Thoracic aorta (tissue), 2 donors: ENCODE measurements around the gene ERBB4. TPM values are rescaled to one million over a fixed set of nuclear protein-coding genes. Genes with fewer than 3 reads are reported as not detected.

Source experiments
- ATAC-seq: fragments of 150-250 bp; one replicate; pipeline ENCODE4 v1.8.0; 2017; ENCODE audit warnings: low read depth; ENCODE audit not compliant: insufficient number of reproducible peaks, low FRiP score
- DNase-seq: peaks from one replicate; pipeline ENCODE4 v3.0.0-alpha.2; 2020; ENCODE audit warnings: low spot score
- H3K27ac ChIP-seq, 2 donors: fragments of 200-600 bp; sonication (generic); 1 replicate in 1 of 2; 2 replicates in 1 of 2; pipeline ENCODE4 v1.5.1; 2016; ENCODE audit warnings: mild to moderate bottlenecking in 2 of 2, moderate library complexity in 2 of 2
- H3K27me3 ChIP-seq: fragments of 200-600 bp; sonication (generic); replicated peaks from 2 replicates; pipeline ENCODE4 v1.6.0; 2016; ENCODE audit warnings: mild to moderate bottlenecking; ENCODE audit not compliant: insufficient read depth
- H3K36me3 ChIP-seq: fragments of 200-600 bp; sonication (generic); one replicate; pipeline ENCODE4 v1.5.1; 2016
- H3K4me1 ChIP-seq, 2 donors: fragments of 200-600 bp; sonication (generic); 1 replicate in 1 of 2; 2 replicates in 1 of 2; pipeline versions ENCODE4 v1.5.1 to v1.6.0; 2016; ENCODE audit warnings: low read depth in 2 of 2, mild to moderate bottlenecking in 1 of 2; ENCODE audit not compliant: control insufficient read depth in 1 of 2
- H3K4me3 ChIP-seq: fragments of 200-600 bp; sonication (generic); 2 replicates; pipeline ENCODE4 v1.5.1; 2016; ENCODE audit warnings: mild to moderate bottlenecking
- H3K9me3 ChIP-seq: fragments of 200-600 bp; sonication (generic); 2 replicates; pipeline ENCODE4 v1.5.1; 2016
- CTCF ChIP-seq: fragments of 200-600 bp; sonication (generic); IDR thresholded peaks from one replicate; pipeline ENCODE4 v1.5.1; 2019; ENCODE audit warnings: antibody characterized with exemption
- total RNA-seq, 2 donors: library from RNA; depleted of rRNA; stranded (reverse); fragments of >200 nt; gene quantifications; one replicate each; pipeline versions ENCODE4 v1.1.0 to v1.2.3, GENCODE V29; 2016

ERBB4 gene
- total RNA-seq, 2 donors from 2014 or later: 15.7 to 29.3 TPM

- TF ChIP-seq CTCF: no peak
- Histone ChIP-seq H3K4me1 (no peaks in the 10 kb centered on the region), H3K27ac (no peak overlapping the region), H3K27me3 (no peaks in the 10 kb centered on the region), H3K36me3 (no peaks in the 10 kb centered on the region), H3K4me3 (no peak overlapping the region), H3K9me3 (no peaks in the 10 kb centered on the region)
- ATAC-seq: no peak
- no peak for DNase-seq
Observed at GRCh38 chr2:211654211-211654780, 884.3 kb downstream of the ERBB4 start.

GRCh38 chr2:211652327-211652726, 886.3 kb downstream of the ERBB4 start:
- TF ChIP-seq CTCF: no peak
- H3K4me1 ChIP-seq: no peaks in the 10 kb centered on the region
- H3K4me3 ChIP-seq: no peak overlapping the region
- no peaks in the 10 kb centered on the region for H3K36me3 ChIP-seq
- no peak overlapping the region for H3K27ac ChIP-seq
- ATAC-seq (no peak), DNase-seq (no peak)
- H3K9me3 ChIP-seq: no peaks in the 10 kb centered on the region
- H3K27me3 ChIP-seq: no peaks in the 10 kb centered on the region

GRCh38 chr2:211649331-211649730, 889.3 kb downstream of the ERBB4 start:
- Histone ChIP-seq H3K4me3 (no peak overlapping the region), H3K27ac (no peak overlapping the region)
- no peak for TF ChIP-seq CTCF

GRCh38 chr2:211631503-211631902, 907.1 kb downstream of the ERBB4 start:
- no peaks in the 10 kb centered on the region for H3K27me3 ChIP-seq
- ATAC-seq (no peak), DNase-seq (no peak)
- peaks cover 4% of the 10 kb centered on the region for H3K36me3 ChIP-seq
- no peak for TF ChIP-seq CTCF
- no peak overlapping the region for H3K27ac ChIP-seq
- no peaks in the 10 kb centered on the region for H3K9me3 ChIP-seq
- no peaks in the 10 kb centered on the region for H3K4me1 ChIP-seq
- no peak overlapping the region for H3K4me3 ChIP-seq

More at GRCh38 chr2:211649331-211649730, 889.3 kb downstream of the ERBB4 start:
- Histone ChIP-seq H3K4me1 (no peaks in the 10 kb centered on the region), H3K27me3 (no peaks in the 10 kb centered on the region), H3K9me3 (no peaks in the 10 kb centered on the region), H3K36me3 (no peaks in the 10 kb centered on the region)
- DNase-seq: no peak
- no peak for ATAC-seq

GRCh38 chr2:211623096-211623495, 915.5 kb downstream of the ERBB4 start:
- H3K36me3 ChIP-seq: peaks cover 3% of the 10 kb centered on the region
- H3K9me3 ChIP-seq: no peaks in the 10 kb centered on the region
- no peak for ATAC-seq
- no peak for DNase-seq
- no peak for TF ChIP-seq CTCF
- H3K4me3 ChIP-seq: no peak overlapping the region
- H3K27me3 ChIP-seq: no peaks in the 10 kb centered on the region
- no peaks in the 10 kb centered on the region for H3K4me1 ChIP-seq
- no peak overlapping the region for H3K27ac ChIP-seq
